Cardiac septum (tissue), 1 donor: Measurements from ENCODE around the gene SSR3. TPM values are rescaled to one million over a fixed set of nuclear protein-coding genes. Genes with fewer than 3 reads are reported as not detected.

Experiments used
- DNase-seq: peaks from one replicate; pipeline ENCODE4 v3.0.0-alpha.2; 2020; ENCODE audit warnings: low spot score
- intact Hi-C: fragments of 100-400 bp; cut with DNase I; formaldehyde crosslinking; loops from one replicate; pipeline ENCODE4 v1.14.0; 2022
- total RNA-seq: library from RNA; stranded (reverse); fragmentation: NEBNext Ultra II Directional; extraction: Animal tissue kit (Norgen Biotek cat#: 25700); gene quantifications from one replicate; pipeline ENCODE4 v1.2.1, GENCODE V29; 2021
- donor health status: DM: no; HTN: no; CAD: no.

The SSR3 gene
- total RNA-seq, 1 donor from 2014 or later, result 155 TPM

GRCh38 chr3:156509189-156510174, 45.4 kb downstream of the SSR3 start:
- intact Hi-C loops, result loop anchor here (2.0 kb wide), 1 partner anchor 359 kb away; no protein-coding TSS in a partner anchor
- no peak for DNase-seq

DNA sequence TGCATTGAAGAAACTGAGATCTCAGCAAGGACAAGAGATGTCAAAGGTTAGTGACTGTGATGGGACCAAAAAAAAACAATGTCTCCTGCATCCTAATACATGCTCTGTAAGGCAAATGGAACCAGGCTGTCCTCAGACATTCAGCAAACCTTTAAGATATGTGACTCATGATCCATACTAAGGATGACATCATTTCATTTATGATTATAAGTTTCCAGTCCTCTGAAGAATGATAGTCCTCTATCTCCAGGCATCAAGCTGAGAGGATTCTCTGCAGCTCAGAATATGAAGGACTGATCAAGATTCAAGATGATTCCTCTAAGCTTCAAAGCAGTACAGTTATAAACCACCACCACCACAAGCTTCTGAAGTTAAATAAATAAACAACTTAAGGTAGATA, 47.6 kb downstream of the SSR3 start:
- intact Hi-C loops, result no loop called here
- no peak for DNase-seq

DNA sequence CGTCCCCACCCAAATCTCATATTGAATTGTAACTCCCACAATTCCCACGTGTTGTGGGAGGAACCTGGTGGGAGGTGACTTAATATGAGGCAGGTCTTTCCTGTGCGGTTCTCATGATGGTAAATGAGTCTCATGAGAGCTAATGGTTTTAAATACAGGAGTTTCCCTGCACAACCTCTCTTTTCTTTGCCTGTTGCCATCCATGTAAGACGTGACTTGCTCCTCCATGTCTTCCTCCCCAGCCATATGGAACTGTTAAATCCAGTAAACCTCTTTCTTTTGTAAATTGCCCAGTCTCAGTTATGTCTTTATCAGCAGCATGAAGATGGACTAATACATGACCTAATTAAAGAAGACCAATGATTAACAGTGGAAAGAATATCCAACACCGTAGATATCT, 56.6 kb downstream of the SSR3 start:
- intact Hi-C loops, result no loop called here

DNA sequence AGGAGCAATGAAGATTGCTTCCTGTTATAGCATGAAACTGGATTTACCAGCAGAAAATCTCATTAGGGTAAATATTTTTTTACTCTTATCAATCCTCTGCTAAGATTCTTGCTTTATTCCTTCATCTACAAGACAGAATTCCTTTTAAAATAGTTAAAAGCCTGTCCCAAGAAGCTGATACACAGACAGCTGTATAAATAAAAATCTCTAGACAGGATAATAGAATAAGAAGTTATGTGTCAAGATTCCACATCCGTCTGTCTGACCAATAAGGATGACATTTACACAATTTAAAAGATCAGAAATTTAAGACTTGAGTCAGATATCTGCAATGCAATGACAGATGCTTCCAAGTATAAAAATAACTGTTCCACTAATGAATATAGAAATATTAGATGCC, 57.6 kb downstream of the SSR3 start:
- no peak for DNase-seq
- intact Hi-C loops, result no loop called here

More for the DNA sequence above, 56.6 kb downstream of the SSR3 start:
- no peak for DNase-seq

GRCh38 chr3:156495816-156496215, 59.1 kb downstream of the SSR3 start:
- intact Hi-C loops, result no loop called here
- DNase-seq, result no peak

DNA sequence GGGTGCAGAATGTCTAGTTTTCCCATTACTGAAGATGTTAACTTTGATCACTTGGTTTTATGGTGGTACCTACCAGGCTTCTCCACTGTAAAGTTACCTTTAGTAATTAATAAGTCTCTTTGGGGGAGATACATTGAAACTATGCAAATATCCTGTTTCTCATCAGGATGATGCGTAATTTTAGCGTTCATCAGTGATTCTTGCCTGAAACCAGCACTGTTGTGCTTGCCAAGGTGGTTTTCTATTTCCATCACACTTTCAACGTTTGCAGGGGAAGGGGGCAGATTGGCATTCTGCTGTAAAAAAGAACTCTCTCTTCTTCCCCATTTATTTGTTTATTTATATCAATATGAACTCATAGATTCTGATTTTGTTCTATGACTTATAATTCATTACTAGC, 61.0 kb downstream of the SSR3 start:
- no peak for DNase-seq
- intact Hi-C loops, result no loop called here

- intact Hi-C loops, result no loop called here
- DNase-seq, result no peak
These were observed 62.1 kb downstream of the SSR3 start for GRCh38 chr3:156492801-156493261.

DNA sequence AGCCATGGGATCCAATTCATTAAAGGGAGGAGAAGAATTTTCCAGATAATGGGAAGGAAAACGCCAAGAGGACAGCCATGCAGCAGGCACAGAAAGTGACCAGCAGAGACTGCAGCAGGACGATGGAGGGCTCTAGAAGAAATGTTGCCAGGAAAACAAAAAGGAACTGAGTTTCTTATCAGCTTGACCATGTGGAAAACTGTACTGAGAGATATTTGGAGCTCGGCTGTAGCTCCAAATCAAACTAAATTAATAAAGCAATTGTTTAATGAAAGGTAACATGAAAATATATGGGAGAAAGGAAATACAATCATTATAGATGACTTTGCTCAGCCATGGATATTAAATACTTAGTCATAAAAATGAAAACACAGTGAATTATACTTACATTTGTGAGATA, 63.7 kb downstream of the SSR3 start:
- no peak for DNase-seq
- intact Hi-C loops, result no loop called here

Other genes starting within 250 kb of the SSR3 start
- gene TIPARP, start 119.5 kb upstream of the SSR3 start, total RNA-seq, result 17.9 TPM